ENCODE measurements around the gene SIM2. TPM values are rescaled to one million over a fixed set of nuclear protein-coding genes. Genes with fewer than 3 reads are reported as not detected.

SIM2 gene
- total and polyA plus RNA-seq, 2 experiments from 2014 or later: 0.16 to 0.49 TPM

DNA sequence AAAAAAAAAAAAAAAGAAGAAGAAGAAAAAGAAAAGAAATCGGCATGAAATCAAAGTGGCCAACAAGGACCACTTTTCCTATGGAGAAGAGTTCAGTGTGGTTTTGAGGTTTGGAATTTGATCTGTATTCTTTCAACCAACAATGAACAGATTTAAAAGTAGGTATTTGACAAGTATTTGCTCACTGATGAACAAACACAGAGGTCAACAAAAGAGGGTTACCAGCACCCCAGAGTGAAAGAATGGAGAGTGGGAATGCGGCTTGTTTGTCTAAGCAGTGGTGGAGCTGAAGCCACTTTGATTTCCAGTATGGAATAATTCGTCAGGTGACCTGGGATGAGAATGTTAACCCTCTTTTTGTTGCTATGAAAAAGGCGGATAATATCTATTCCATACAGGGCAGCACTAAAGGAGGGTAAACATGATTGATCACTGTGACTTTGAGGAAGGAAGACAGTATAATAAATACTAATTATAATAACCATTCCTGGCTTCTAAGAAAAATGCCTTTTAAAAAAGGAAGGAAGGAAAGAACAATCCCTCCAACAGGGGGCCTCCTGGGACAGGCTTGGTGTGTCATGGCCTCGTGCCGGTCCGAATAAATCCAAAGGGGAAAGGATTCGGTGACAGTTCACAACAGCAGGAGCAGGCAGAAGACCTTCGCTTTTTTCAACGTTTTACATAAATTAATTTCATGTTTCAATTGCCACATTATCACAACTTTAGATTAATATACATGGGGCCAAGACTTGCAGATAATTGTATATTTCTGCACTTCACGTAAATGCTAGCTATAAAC lies 37.2 kb upstream of the SIM2 start:
- DNase-seq (ENCODE audit: low spot score): peak; percentile 78

DNA sequence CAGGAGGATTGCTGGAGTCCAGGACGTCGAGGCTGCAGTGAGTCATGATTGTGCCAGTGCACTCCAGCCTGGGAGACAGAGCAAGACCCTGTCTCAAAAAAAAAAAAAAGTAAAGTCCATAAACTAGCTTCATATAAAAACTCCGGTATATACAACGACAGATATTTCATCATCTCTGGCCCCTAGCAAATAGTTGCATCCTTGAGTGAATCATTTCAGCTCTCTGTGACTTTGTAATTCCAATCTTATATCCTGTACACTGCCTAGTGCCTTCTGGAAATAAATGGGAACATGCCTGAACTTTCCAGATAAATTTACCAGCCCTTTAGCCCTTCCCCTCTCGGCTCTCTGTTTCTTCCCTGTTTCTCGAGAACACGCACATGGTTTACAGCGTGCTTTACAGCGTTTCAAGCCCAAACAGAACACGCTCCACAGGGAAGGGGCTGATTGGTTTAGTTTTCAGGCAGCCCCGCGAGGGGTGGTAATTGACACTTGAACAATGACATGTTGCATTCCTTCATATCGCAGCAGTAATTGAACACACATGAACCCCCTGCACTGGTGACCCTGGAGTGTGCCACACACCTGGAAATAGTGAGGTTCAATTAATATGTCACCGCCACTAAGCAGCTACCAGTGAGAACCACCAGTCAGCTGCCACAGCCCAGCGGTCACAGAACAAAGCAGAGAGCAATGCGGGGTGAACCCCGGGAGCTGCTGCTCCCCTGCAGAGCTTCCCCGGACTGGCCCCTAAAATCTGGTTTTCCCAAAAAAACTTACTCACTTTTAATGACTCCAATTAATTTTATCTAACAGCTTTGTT lies 35.7 kb upstream of the SIM2 start:
- Histone ChIP-seq H3K27me3 (ENCODE audit: insufficient read depth) (no peaks in the 10 kb centered on the region), H3K4me3 (no peak overlapping the region), H4K20me1 (replicated peaks; ENCODE audit: insufficient read depth) (no peaks in the 10 kb centered on the region), H3K9me2 (ENCODE audit: insufficient read depth) (no peaks in the 10 kb centered on the region), H3F3A (replicated peaks; ENCODE audit: low read depth) (no peaks in the 10 kb centered on the region), H3K36me3 (ENCODE audit: insufficient read depth) (no peaks in the 10 kb centered on the region), H3K79me2 (replicated peaks; ENCODE audit: insufficient read depth) (no peaks in the 10 kb centered on the region), H3K27ac (ENCODE audit: low read depth) (no peak overlapping the region), H3K4me1 (ENCODE audit: insufficient read depth) (no peaks in the 10 kb centered on the region), H2AFZ (no peak overlapping the region), H3K4me2 (no peak overlapping the region)
- no peak for DNase-seq (ENCODE audit: low spot score)
- Mint-ChIP-seq H3K9me3 (no peaks in the 10 kb centered on the region), H3K4me3 (no peak overlapping the region), H3K27me3 (ENCODE audit: insufficient read depth, low read depth, poor library complexity) (peaks cover 19% of the 10 kb centered on the region), H3K27ac (no peak overlapping the region), H3K4me1 (peaks cover 17% of the 10 kb centered on the region), H3K36me3 (ENCODE audit: low read depth) (no peaks in the 10 kb centered on the region)
- ATAC-seq: peak; percentile 31; the same call in 2 of the 3 replicates
- TF ChIP-seq, protein P1, sequence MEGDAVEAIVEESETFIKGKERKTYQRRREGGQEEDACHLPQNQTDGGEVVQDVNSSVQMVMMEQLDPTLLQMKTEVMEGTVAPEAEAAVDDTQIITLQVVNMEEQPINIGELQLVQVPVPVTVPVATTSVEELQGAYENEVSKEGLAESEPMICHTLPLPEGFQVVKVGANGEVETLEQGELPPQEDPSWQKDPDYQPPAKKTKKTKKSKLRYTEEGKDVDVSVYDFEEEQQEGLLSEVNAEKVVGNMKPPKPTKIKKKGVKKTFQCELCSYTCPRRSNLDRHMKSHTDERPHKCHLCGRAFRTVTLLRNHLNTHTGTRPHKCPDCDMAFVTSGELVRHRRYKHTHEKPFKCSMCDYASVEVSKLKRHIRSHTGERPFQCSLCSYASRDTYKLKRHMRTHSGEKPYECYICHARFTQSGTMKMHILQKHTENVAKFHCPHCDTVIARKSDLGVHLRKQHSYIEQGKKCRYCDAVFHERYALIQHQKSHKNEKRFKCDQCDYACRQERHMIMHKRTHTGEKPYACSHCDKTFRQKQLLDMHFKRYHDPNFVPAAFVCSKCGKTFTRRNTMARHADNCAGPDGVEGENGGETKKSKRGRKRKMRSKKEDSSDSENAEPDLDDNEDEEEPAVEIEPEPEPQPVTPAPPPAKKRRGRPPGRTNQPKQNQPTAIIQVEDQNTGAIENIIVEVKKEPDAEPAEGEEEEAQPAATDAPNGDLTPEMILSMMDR (conservative IDR thresholded peaks at IDR 0.05; ENCODE audit: low read depth in 2 of 2): no peak
- TF ChIP-seq POLR2AphosphoS5 (IDR thresholded peaks at IDR 0.05; ENCODE audit: low read depth): no peak
- TF ChIP-seq, protein P2, sequence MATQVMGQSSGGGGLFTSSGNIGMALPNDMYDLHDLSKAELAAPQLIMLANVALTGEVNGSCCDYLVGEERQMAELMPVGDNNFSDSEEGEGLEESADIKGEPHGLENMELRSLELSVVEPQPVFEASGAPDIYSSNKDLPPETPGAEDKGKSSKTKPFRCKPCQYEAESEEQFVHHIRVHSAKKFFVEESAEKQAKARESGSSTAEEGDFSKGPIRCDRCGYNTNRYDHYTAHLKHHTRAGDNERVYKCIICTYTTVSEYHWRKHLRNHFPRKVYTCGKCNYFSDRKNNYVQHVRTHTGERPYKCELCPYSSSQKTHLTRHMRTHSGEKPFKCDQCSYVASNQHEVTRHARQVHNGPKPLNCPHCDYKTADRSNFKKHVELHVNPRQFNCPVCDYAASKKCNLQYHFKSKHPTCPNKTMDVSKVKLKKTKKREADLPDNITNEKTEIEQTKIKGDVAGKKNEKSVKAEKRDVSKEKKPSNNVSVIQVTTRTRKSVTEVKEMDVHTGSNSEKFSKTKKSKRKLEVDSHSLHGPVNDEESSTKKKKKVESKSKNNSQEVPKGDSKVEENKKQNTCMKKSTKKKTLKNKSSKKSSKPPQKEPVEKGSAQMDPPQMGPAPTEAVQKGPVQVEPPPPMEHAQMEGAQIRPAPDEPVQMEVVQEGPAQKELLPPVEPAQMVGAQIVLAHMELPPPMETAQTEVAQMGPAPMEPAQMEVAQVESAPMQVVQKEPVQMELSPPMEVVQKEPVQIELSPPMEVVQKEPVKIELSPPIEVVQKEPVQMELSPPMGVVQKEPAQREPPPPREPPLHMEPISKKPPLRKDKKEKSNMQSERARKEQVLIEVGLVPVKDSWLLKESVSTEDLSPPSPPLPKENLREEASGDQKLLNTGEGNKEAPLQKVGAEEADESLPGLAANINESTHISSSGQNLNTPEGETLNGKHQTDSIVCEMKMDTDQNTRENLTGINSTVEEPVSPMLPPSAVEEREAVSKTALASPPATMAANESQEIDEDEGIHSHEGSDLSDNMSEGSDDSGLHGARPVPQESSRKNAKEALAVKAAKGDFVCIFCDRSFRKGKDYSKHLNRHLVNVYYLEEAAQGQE (IDR thresholded peaks at IDR 0.05; ENCODE audit: unreplicated experiment): no peak

More for the DNA sequence above, 37.2 kb upstream of the SIM2 start:
- Mint-ChIP-seq H3K36me3 (ENCODE audit: low read depth) (no peaks in the 10 kb centered on the region), H3K4me1 (peaks cover 17% of the 10 kb centered on the region), H3K27ac (no peak overlapping the region), H3K9me3 (no peaks in the 10 kb centered on the region; the same call in 2 of the 3 replicates), H3K4me3 (no peak overlapping the region), H3K27me3 (ENCODE audit: insufficient read depth, low read depth, poor library complexity) (peaks cover 17% of the 10 kb centered on the region)
- no peaks in the 10 kb centered on the region for H3K79me2 ChIP-seq (replicated peaks; ENCODE audit: insufficient read depth)
- H3K36me3 ChIP-seq (ENCODE audit: insufficient read depth): no peaks in the 10 kb centered on the region
- no peaks in the 10 kb centered on the region for H4K20me1 ChIP-seq (replicated peaks; ENCODE audit: insufficient read depth)
- no peaks in the 10 kb centered on the region for H3K27me3 ChIP-seq (ENCODE audit: insufficient read depth)
- no peak overlapping the region for H3K27ac ChIP-seq (ENCODE audit: low read depth)
- H3K4me3 ChIP-seq: no peak overlapping the region
- H3F3A ChIP-seq (replicated peaks; ENCODE audit: low read depth): no peaks in the 10 kb centered on the region
- no peak for TF ChIP-seq JUNB (IDR thresholded peaks at IDR 0.05; ENCODE audit: unreplicated experiment)
- TF ChIP-seq, protein P1 (conservative IDR thresholded peaks at IDR 0.05; ENCODE audit: low read depth in 2 of 2): peak; percentile 72
- 0 out of 2 replicates have a peak, but pooled peaks have one; percentile 33 for TF ChIP-seq CREB1 (CRISPR knock-in tag; IDR thresholded peaks at IDR 0.05; ENCODE audit: low read depth)
- peak; percentile 77 for ATAC-seq
- no peak overlapping the region for H3K4me2 ChIP-seq
- no peaks in the 10 kb centered on the region for H3K9me2 ChIP-seq (ENCODE audit: insufficient read depth)
- H3K4me1 ChIP-seq (ENCODE audit: insufficient read depth): no peaks in the 10 kb centered on the region
- H2AFZ ChIP-seq: no peak overlapping the region
